Stimulated activated CD4-positive, alpha-beta T cell treated with anti-CD3 and anti-CD28 coated beads, TNF-alpha, amount 100 ng/mL, for 1 hour (primary cell): ENCODE data around the gene TENT4B.

Experiments
- DNase-seq, 3 donors: peaks; one replicate each; pipeline ENCODE4 v3.0.0-alpha.2; 2020; ENCODE audit warnings: low read depth in 3 of 3, low spot score in 1 of 3

TENT4B gene

GRCh38 chr16:50269769-50270509, 116.8 kb downstream of the TENT4B start:
- DNase-seq = no peak

GRCh38 chr16:50270510-50271147, 117.5 kb downstream of the TENT4B start:
- DNase-seq = no peak

GRCh38 chr16:50271148-50272041, 118.3 kb downstream of the TENT4B start:
- DNase-seq = no peak

- DNase-seq = no peak
Measured at GRCh38 chr16:50272111-50272571, 119.0 kb downstream of the TENT4B start.

GRCh38 chr16:50272687-50273381, 119.7 kb downstream of the TENT4B start:
- no peak for DNase-seq

- no peak for DNase-seq
Measured at GRCh38 chr16:50273382-50273690, 120.2 kb downstream of the TENT4B start.

GRCh38 chr16:50273888-50274325, 120.8 kb downstream of the TENT4B start:
- no peak for DNase-seq

GRCh38 chr16:50274326-50275097, 121.4 kb downstream of the TENT4B start:
- DNase-seq = no peak

- DNase-seq = no peak
Measured at GRCh38 chr16:50275098-50275415, 122.0 kb downstream of the TENT4B start.

GRCh38 chr16:50275428-50276325, 122.6 kb downstream of the TENT4B start:
- DNase-seq = no peak

GRCh38 chr16:50276326-50276640, 123.2 kb downstream of the TENT4B start:
- no peak for DNase-seq

GRCh38 chr16:50276801-50277555, 123.9 kb downstream of the TENT4B start:
- DNase-seq = no peak

GRCh38 chr16:50278251-50278650, 125.1 kb downstream of the TENT4B start:
- no peak for DNase-seq

- no peak for DNase-seq
Measured at GRCh38 chr16:50279504-50279865, 126.4 kb downstream of the TENT4B start.

GRCh38 chr16:50280932-50281331, 127.8 kb downstream of the TENT4B start:
- no peak for DNase-seq
